Activated CD4-positive, alpha-beta memory T cell treated with anti-CD3 and anti-CD28 coated beads for 36 hours (primary cell): ENCODE measurements around the gene PDZK1. TPM values are rescaled to one million over a fixed set of nuclear protein-coding genes. Genes with fewer than 3 reads are reported as not detected.

Experiments
- CTCF ChIA-PET: fragments of 350-600 bp; sonication (Branson Sonifier 250); formaldehyde crosslinking; loops from one replicate; lab custom pipeline; 2021; ENCODE audit warnings: antibody characterized with exemption, inconsistent platforms; lab: Charles Lee
- POLR2A ChIA-PET: fragments of 350-600 bp; sonication (Branson Sonifier 250); formaldehyde crosslinking; loops from one replicate; lab custom pipeline; 2021; ENCODE audit warnings: antibody characterized with exemption; lab: Charles Lee
- DNase-seq: peaks from one replicate; pipeline ENCODE4 v3.0.0-alpha.2; 2020
- H3K27ac Mint-ChIP-seq: one replicate; pipeline ENCODE4 v1.8.0; 2021; ENCODE audit warnings: mixed read lengths
- H3K27me3 Mint-ChIP-seq: one replicate; pipeline ENCODE4 v1.8.0; 2021; ENCODE audit warnings: mixed read lengths
- H3K36me3 Mint-ChIP-seq: one replicate; pipeline ENCODE4 v1.8.0; 2021; ENCODE audit warnings: mixed read lengths
- H3K4me1 Mint-ChIP-seq: one replicate; pipeline ENCODE4 v1.8.0; 2021; ENCODE audit warnings: low read depth, mixed read lengths
- H3K4me3 Mint-ChIP-seq: one replicate; pipeline ENCODE4 v1.8.0; 2021; ENCODE audit warnings: mild to moderate bottlenecking, mixed read lengths
- H3K9me3 Mint-ChIP-seq: one replicate; pipeline ENCODE4 v1.8.0; 2021; ENCODE audit warnings: mixed read lengths
- intact Hi-C: fragments of 100-400 bp; cut with micrococcal nuclease; formaldehyde crosslinking; loops from one replicate; pipeline ENCODE4 v1.15.1; 2023
- total RNA-seq, 2 experiments: library from RNA; stranded (reverse); gene quantifications; one replicate each; pipeline ENCODE4 v1.2.3, GENCODE V29; 2021

The PDZK1 gene
- total RNA-seq, 2 experiments from 2014 or later = not detected

GRCh38 chr1:145705622-145706021 lies 1.5 kb downstream of the PDZK1 start:
- Mint-ChIP-seq H3K36me3 (no peaks in the 10 kb centered on the region), H3K27ac (no peak overlapping the region), H3K27me3 (no peaks in the 10 kb centered on the region), H3K9me3 (no peaks in the 10 kb centered on the region), H3K4me1 (no peaks in the 10 kb centered on the region), H3K4me3 (no peak overlapping the region)
- CTCF ChIA-PET = no interaction called here
- DNase-seq = no peak
- intact Hi-C loops = no loop called here
- POLR2A ChIA-PET = no interaction called here

- Mint-ChIP-seq H3K27ac (no peak overlapping the region), H3K4me3 (no peak overlapping the region), H3K4me1 (no peaks in the 10 kb centered on the region), H3K36me3 (no peaks in the 10 kb centered on the region), H3K27me3 (no peaks in the 10 kb centered on the region), H3K9me3 (no peaks in the 10 kb centered on the region)
- intact Hi-C loops = no loop called here
- POLR2A ChIA-PET = interaction anchor here (0.7 kb wide), 1 partner anchor 18 kb away, joined by 3 read pairs; no protein-coding TSS in a partner anchor
- no peak for DNase-seq
- CTCF ChIA-PET = interaction anchor here (1.3 kb wide), 1 partner anchor 17 kb away, joined by 3 read pairs; no protein-coding TSS in a partner anchor
Measured at GRCh38 chr1:145702826-145703225, 4.3 kb downstream of the PDZK1 start.

GRCh38 chr1:145702052-145702451 lies 5.1 kb downstream of the PDZK1 start:
- CTCF ChIA-PET = no interaction called here
- H3K4me1 Mint-ChIP-seq = no peaks in the 10 kb centered on the region
- no peaks in the 10 kb centered on the region for H3K27me3 Mint-ChIP-seq
- no peaks in the 10 kb centered on the region for H3K36me3 Mint-ChIP-seq
- POLR2A ChIA-PET = no interaction called here
- H3K27ac Mint-ChIP-seq = no peak overlapping the region
- intact Hi-C loops = no loop called here
- no peaks in the 10 kb centered on the region for H3K9me3 Mint-ChIP-seq
- no peak overlapping the region for H3K4me3 Mint-ChIP-seq
- DNase-seq = no peak

GRCh38 chr1:145701306-145701862 lies 5.8 kb downstream of the PDZK1 start:
- Mint-ChIP-seq H3K27ac (no peak overlapping the region), H3K4me3 (no peak overlapping the region), H3K4me1 (no peaks in the 10 kb centered on the region), H3K27me3 (no peaks in the 10 kb centered on the region), H3K9me3 (no peaks in the 10 kb centered on the region), H3K36me3 (no peaks in the 10 kb centered on the region)
- DNase-seq = no peak
- intact Hi-C loops = no loop called here
- POLR2A ChIA-PET = no interaction called here
- CTCF ChIA-PET = no interaction called here

GRCh38 chr1:145696630-145696960 lies 10.6 kb downstream of the PDZK1 start:
- POLR2A ChIA-PET = no interaction called here
- Mint-ChIP-seq H3K9me3 (no peaks in the 10 kb centered on the region), H3K27ac (no peak overlapping the region), H3K36me3 (no peaks in the 10 kb centered on the region), H3K4me3 (no peak overlapping the region), H3K27me3 (no peaks in the 10 kb centered on the region), H3K4me1 (no peaks in the 10 kb centered on the region)
- CTCF ChIA-PET = interaction anchor here (0.9 kb wide), 1 partner anchor 24 kb away, joined by 3 read pairs; no protein-coding TSS in a partner anchor
- no peak for DNase-seq
- intact Hi-C loops = no loop called here

- H3K4me1 Mint-ChIP-seq = no peaks in the 10 kb centered on the region
- H3K27me3 Mint-ChIP-seq = no peaks in the 10 kb centered on the region
- no peaks in the 10 kb centered on the region for H3K9me3 Mint-ChIP-seq
- no peak overlapping the region for H3K4me3 Mint-ChIP-seq
- H3K27ac Mint-ChIP-seq = no peak overlapping the region
- ChIA-PET CTCF (interaction anchor here (0.9 kb wide), 1 partner anchor 25 kb away, joined by 3 read pairs; no protein-coding TSS in a partner anchor), POLR2A (no interaction called here)
- intact Hi-C loops = no loop called here
- no peaks in the 10 kb centered on the region for H3K36me3 Mint-ChIP-seq
- DNase-seq = no peak
Measured at GRCh38 chr1:145695821-145696629, 11.1 kb downstream of the PDZK1 start.

GRCh38 chr1:145692785-145693443 lies 14.3 kb downstream of the PDZK1 start:
- DNase-seq = no peak
- no peak overlapping the region for H3K27ac Mint-ChIP-seq
- ChIA-PET CTCF (interaction anchor here (5.3 kb wide), 1 partner anchor 28 kb away, joined by 26 read pairs; the partner anchor contains the start of gene CD160), POLR2A (interaction anchor here (0.7 kb wide), 1 partner anchor 37 kb away, joined by 3 read pairs; no protein-coding TSS in a partner anchor)
- peaks cover 23% of the 10 kb centered on the region for H3K4me1 Mint-ChIP-seq
- intact Hi-C loops = no loop called here
- H3K36me3 Mint-ChIP-seq = no peaks in the 10 kb centered on the region
- no peak overlapping the region for H3K4me3 Mint-ChIP-seq
- H3K27me3 Mint-ChIP-seq = no peaks in the 10 kb centered on the region
- no peaks in the 10 kb centered on the region for H3K9me3 Mint-ChIP-seq

GRCh38 chr1:145690587-145691558 lies 16.3 kb downstream of the PDZK1 start:
- no peaks in the 10 kb centered on the region for H3K36me3 Mint-ChIP-seq

GRCh38 chr1:145689922-145690321 lies 17.2 kb downstream of the PDZK1 start:
- Mint-ChIP-seq H3K27ac (no peak overlapping the region), H3K9me3 (no peaks in the 10 kb centered on the region), H3K4me3 (no peak overlapping the region), H3K36me3 (no peaks in the 10 kb centered on the region), H3K27me3 (no peaks in the 10 kb centered on the region), H3K4me1 (peaks cover 23% of the 10 kb centered on the region)
- ChIA-PET CTCF (interaction anchor here (5.3 kb wide), 1 partner anchor 31 kb away, joined by 26 read pairs; the partner anchor contains the start of gene CD160), POLR2A (no interaction called here)
- no peak for DNase-seq
- intact Hi-C loops = no loop called here

More at GRCh38 chr1:145690587-145691558, 16.3 kb downstream of the PDZK1 start:
- Mint-ChIP-seq H3K4me3 (no peak overlapping the region), H3K27me3 (no peaks in the 10 kb centered on the region), H3K4me1 (peaks cover 23% of the 10 kb centered on the region), H3K9me3 (no peaks in the 10 kb centered on the region), H3K27ac (no peak overlapping the region)
- POLR2A ChIA-PET = no interaction called here
- CTCF ChIA-PET = interaction anchor here (5.3 kb wide), 1 partner anchor 30 kb away, joined by 26 read pairs; the partner anchor contains the start of gene CD160
- peak; percentile 54 for DNase-seq
- intact Hi-C loops = no loop called here

GRCh38 chr1:145688924-145689323 lies 18.2 kb downstream of the PDZK1 start:
- intact Hi-C loops = no loop called here
- ChIA-PET POLR2A (no interaction called here), CTCF (interaction anchor here (5.3 kb wide), 1 partner anchor 32 kb away, joined by 26 read pairs; the partner anchor contains the start of gene CD160)
- Mint-ChIP-seq H3K4me3 (no peak overlapping the region), H3K27ac (no peak overlapping the region), H3K27me3 (no peaks in the 10 kb centered on the region), H3K36me3 (no peaks in the 10 kb centered on the region), H3K9me3 (no peaks in the 10 kb centered on the region), H3K4me1 (peaks cover 23% of the 10 kb centered on the region)
- DNase-seq = no peak

GRCh38 chr1:145688328-145688727 lies 18.8 kb downstream of the PDZK1 start:
- peaks cover 23% of the 10 kb centered on the region for H3K4me1 Mint-ChIP-seq
- H3K27me3 Mint-ChIP-seq = no peaks in the 10 kb centered on the region
- ChIA-PET CTCF (interaction anchor here (5.3 kb wide), 1 partner anchor 32 kb away, joined by 26 read pairs; the partner anchor contains the start of gene CD160), POLR2A (no interaction called here)
- no peaks in the 10 kb centered on the region for H3K9me3 Mint-ChIP-seq
- no peaks in the 10 kb centered on the region for H3K36me3 Mint-ChIP-seq
- no peak for DNase-seq
- H3K27ac Mint-ChIP-seq = no peak overlapping the region
- intact Hi-C loops = no loop called here
- no peak overlapping the region for H3K4me3 Mint-ChIP-seq
